HG03196 (cell line): ENCODE results near the gene NCOR2.

Experiments used
- ATAC-seq: cut with Tn5 transposase; IDR thresholded peaks from one replicate; pipeline ENCODE4 v1.9.1; 2021; ENCODE audit not compliant: unreplicated experiment

NCOR2 gene

GRCh38 chr12:124577374-124577773, 10.0 kb upstream of the NCOR2 start:
- ATAC-seq, result no peak

GRCh38 chr12:124576061-124576650, 8.7 kb upstream of the NCOR2 start:
- no peak for ATAC-seq

GRCh38 chr12:124573839-124574786, 6.7 kb upstream of the NCOR2 start:
- ATAC-seq, result no peak

GRCh38 chr12:124571556-124571955, 4.1 kb upstream of the NCOR2 start:
- ATAC-seq, result no peak

- no peak for ATAC-seq
Measured at GRCh38 chr12:124570810-124571209, 3.4 kb upstream of the NCOR2 start.

- no peak for ATAC-seq
Measured at GRCh38 chr12:124569375-124570148, 2.1 kb upstream of the NCOR2 start.

- no peak for ATAC-seq
Measured at GRCh38 chr12:124568431-124569374, 1.3 kb upstream of the NCOR2 start.

- peak; percentile 47 for ATAC-seq
Measured at GRCh38 chr12:124567673-124568373, 411 bp upstream of the NCOR2 start.

GRCh38 chr12:124566161-124566996, 1.0 kb downstream of the NCOR2 start:
- peak; percentile 43 for ATAC-seq

- ATAC-seq, result no peak
Measured at GRCh38 chr12:124565656-124566160, 1.7 kb downstream of the NCOR2 start.

- no peak for ATAC-seq
Measured at GRCh38 chr12:124564971-124565491, 2.4 kb downstream of the NCOR2 start.

- ATAC-seq, result no peak
Measured at GRCh38 chr12:124564232-124564958, 3.0 kb downstream of the NCOR2 start.

GRCh38 chr12:124563809-124564208, 3.6 kb downstream of the NCOR2 start:
- ATAC-seq, result no peak

GRCh38 chr12:124563401-124563800, 4.0 kb downstream of the NCOR2 start:
- no peak for ATAC-seq

GRCh38 chr12:124562796-124563181, 4.6 kb downstream of the NCOR2 start:
- no peak for ATAC-seq

GRCh38 chr12:124562018-124562795, 5.2 kb downstream of the NCOR2 start:
- ATAC-seq, result no peak

- ATAC-seq, result no peak
Measured at GRCh38 chr12:124561231-124561630, 6.2 kb downstream of the NCOR2 start.
